Measurements from ENCODE around the gene FBN1. TPM values are rescaled to one million over a fixed set of nuclear protein-coding genes. Genes with fewer than 3 reads are reported as not detected.

FBN1 gene
- total RNA-seq, 1 donor, result 984 TPM

DNA sequence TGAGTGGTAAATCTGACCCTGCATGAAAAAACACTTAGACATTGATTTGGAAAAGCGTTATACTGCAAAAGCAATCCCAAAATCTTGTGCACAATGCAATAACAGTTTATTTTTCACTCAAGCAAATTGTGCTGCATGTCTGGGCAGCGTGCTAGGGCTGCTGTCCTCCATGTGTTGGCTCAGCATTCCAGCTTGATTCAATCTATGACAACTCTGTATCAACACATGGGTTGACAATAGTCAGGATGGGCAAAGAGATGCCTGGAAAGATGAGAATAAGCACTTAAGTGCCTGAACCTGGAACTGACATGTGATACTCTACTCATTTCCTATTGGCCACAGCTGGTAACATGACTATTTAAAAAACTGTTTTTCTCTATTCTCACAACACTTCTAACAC lies 262.5 kb downstream of the FBN1 start:
- no peak overlapping the region for H3K4me3 ChIP-seq (ENCODE audit: low read depth, low read length)
- TF ChIP-seq CTCF (IDR thresholded peaks at IDR 0.05; ENCODE audit: insufficient read depth, low read length), result no peak
- DNase-seq (ENCODE audit: low read depth), result no peak

- no peak for DNase-seq (ENCODE audit: low read depth)
- TF ChIP-seq CTCF (IDR thresholded peaks at IDR 0.05; ENCODE audit: insufficient read depth, low read length), result no peak
- H3K4me3 ChIP-seq (ENCODE audit: low read depth, low read length), result no peak overlapping the region
Observed at GRCh38 chr15:48381861-48382260, 263.6 kb downstream of the FBN1 start.

GRCh38 chr15:48380198-48380597 lies 265.3 kb downstream of the FBN1 start:
- TF ChIP-seq CTCF (IDR thresholded peaks at IDR 0.05; ENCODE audit: insufficient read depth, low read length), result no peak
- no peak overlapping the region for H3K4me3 ChIP-seq (ENCODE audit: low read depth, low read length)
- no peak for DNase-seq (ENCODE audit: low read depth)

- H3K4me3 ChIP-seq (ENCODE audit: low read depth, low read length), result no peak overlapping the region
- no peak for DNase-seq (ENCODE audit: low read depth)
- TF ChIP-seq CTCF (IDR thresholded peaks at IDR 0.05; ENCODE audit: insufficient read depth, low read length), result no peak
Observed at GRCh38 chr15:48375767-48376166, 269.7 kb downstream of the FBN1 start.

GRCh38 chr15:48374472-48374871 lies 271.0 kb downstream of the FBN1 start:
- DNase-seq (ENCODE audit: low read depth), result peak; percentile 87
- no peak overlapping the region for H3K4me3 ChIP-seq (ENCODE audit: low read depth, low read length)
- no peak for TF ChIP-seq CTCF (IDR thresholded peaks at IDR 0.05; ENCODE audit: insufficient read depth, low read length)

DNA sequence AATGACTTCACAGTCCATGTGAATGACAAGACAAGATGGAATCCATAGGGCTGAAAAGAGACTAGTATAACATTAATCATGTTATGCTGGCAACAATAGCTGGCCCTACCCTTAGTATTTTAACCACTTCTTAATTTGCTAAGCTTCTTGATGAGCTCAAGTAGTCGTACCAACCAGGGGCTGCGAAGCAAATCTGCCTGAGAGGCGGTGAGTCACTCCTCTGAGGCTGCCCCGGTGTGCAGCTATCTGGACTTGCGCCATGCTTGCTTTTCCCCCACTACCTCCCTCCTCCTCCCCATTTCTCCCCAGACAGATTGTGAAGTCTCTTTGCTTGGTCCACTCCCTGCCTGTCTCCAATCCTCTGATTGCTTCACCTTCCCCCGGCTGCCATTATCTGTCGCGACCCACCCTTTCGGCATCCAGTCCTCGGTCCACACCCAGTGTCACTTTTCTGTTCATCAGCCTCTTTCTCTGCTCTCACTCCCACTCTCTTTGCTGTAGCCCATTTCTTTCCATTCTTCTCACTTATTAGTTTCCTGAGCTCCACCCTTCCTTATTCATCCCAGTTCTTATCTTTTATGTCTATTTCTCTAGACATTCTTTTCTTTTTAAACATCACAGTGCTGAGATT lies 271.6 kb downstream of the FBN1 start:
- TF ChIP-seq CTCF (IDR thresholded peaks at IDR 0.05; ENCODE audit: insufficient read depth, low read length), result no peak
- DNase-seq (ENCODE audit: low read depth), result peak; percentile 95
- H3K4me3 ChIP-seq (ENCODE audit: low read depth, low read length), result peak overlapping the region; percentile 44

- no peak overlapping the region for H3K4me3 ChIP-seq (ENCODE audit: low read depth, low read length)
- DNase-seq (ENCODE audit: low read depth), result peak; percentile 39
- no peak for TF ChIP-seq CTCF (IDR thresholded peaks at IDR 0.05; ENCODE audit: insufficient read depth, low read length)
Observed at GRCh38 chr15:48371961-48372360, 273.5 kb downstream of the FBN1 start.

Data from fibroblast of the aortic adventitia (primary cell).